Stimulated activated CD4-positive, alpha-beta T cell treated with anti-CD3 and anti-CD28 coated beads, Interleukin-1b, Interleukin-23, amount 100 ng/mL, for 48 hours (primary cell): ENCODE data around the gene HS3ST5.
"Not testable (repeated sequence)": the region's sequence is repeated elsewhere in the genome, so short reads cannot be mapped to it uniquely, and the experiment has no call there.

Experiments used
- DNase-seq: peaks from one replicate; pipeline ENCODE4 v3.0.0-alpha.2; 2020

The HS3ST5 gene

DNA sequence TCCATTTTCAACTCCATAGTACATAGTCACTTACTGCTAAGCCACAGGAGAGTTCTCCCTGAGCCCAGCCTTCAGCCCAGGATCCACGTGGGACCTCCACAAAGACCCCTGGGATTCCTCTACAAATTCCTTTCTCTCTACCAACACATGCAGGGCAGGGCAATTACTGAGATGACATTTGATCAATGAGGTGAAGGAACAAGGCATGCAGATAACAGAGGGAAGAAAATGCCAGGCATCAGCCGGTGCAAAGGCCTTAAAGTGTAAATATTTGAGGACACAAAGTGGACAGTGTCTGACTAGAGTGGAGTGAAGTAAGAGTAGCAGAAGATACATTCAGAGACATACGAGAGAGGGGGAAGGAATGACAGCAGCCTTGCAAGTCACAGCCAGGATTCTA lies 70.2 kb downstream of the HS3ST5 start:
- no peak for DNase-seq

DNA sequence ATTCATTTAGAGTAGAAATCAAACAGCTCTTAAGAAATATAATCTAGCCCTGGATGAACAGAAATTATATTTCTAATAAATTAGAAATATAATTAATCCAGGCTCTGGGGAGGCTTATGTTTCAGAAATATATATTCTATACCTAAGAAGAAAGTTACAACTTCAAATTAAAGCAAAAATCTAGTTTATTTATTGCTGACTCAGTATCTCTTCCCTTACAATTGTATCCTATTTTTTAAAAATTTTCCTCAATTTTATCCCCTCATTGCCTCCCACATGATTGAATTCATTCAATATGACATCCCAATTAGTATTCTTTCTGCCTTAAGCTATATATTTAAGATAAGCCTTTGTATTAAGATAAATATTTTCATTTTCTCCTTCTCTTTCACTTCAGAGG lies 71.4 kb downstream of the HS3ST5 start:
- no peak for DNase-seq

DNA sequence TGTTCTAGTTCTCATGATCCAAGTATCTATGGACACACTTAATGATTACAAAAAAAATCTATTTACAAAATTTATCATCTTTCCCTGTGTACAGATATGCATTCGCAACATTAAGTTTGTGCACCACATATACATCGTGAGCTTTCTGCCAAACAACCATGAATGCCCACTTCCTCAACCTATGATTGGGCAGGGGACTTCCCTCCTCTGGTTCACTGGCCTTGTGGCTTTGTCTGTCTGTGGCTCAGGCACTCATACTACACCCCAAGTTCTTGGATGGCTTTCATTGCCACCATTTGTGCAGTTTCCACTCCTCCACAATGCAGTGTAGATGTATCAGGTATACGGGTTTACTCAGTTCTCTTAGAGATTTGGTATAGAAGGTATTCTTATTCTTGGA lies 74.9 kb downstream of the HS3ST5 start:
- no peak for DNase-seq

DNA sequence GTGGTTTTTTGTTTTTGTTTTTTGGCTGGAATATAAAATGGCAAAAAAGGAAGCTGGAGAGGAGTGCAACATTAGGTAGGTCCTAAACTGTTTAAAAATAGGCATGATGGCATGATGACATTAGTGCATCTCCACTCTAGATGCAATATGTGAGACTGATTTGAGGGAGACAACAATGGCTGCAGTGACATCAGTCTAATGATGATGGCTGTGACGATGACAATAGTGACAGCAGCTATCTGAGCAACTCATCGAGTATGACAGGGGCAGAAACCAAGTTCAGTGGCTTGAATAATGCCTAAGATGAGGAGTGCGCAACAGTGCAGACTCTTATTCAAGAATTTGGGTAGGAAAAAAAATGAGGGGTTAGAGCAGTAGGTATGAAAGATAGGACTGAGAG lies 82.0 kb downstream of the HS3ST5 start:
- DNase-seq = no peak

DNA sequence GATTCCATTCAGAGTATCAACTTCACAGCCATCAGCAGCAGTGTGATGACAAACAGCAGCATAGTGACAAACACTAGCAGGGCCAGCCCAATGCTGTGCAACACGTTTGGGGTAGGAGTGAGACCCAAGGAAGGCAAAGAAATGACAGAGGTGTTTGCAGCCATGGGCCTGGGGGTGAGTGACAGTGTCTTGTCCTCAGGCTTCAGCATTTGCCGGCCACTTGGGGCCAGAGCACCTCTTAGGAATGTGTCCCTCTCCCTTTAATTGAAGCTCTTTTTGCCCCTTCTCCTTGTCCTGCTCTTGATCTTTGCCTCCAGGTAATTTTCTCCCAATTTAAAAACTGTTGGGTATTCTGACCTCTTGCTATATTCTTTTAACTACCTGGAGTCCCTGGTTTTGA lies 84.4 kb downstream of the HS3ST5 start:
- DNase-seq = no peak

DNA sequence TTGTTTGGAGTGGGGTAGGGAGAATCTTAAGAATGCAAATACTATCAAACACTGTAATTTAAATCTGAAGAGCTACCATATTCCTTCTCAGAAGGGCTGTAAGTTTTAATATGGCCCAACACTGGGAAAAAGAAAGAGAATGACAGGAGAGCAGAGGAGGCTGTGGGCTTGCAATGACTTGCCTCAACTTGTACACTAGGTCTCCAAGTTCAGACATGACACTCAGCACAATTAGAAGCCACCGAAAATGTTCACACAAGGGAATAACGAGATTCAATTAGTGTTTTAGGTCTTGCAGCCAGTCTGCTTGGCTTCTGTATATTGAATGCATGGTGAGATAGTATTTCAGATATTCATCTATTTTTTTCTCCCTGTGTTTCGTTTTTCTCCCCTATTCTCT lies 89.4 kb downstream of the HS3ST5 start:
- no peak for DNase-seq

DNA sequence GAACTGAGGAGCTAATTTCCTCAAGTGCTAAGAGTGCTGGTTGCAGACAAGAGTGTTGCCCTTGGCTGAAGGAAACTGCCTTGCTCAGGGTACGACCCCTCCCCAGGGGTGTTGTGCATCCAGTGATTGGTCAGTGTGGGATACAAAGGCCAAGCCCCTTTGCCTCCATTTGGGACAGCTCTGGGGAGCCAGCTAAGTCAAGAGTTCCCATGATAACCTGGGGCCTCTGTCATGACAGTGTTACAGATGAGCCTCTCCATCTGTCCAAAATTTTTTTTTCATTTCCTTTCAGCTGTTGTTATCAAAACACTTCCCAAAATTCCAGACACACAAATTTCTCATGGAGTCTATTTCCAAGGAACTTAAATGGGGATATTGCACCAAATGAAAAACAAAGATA lies 93.3 kb downstream of the HS3ST5 start:
- DNase-seq = no peak

DNA sequence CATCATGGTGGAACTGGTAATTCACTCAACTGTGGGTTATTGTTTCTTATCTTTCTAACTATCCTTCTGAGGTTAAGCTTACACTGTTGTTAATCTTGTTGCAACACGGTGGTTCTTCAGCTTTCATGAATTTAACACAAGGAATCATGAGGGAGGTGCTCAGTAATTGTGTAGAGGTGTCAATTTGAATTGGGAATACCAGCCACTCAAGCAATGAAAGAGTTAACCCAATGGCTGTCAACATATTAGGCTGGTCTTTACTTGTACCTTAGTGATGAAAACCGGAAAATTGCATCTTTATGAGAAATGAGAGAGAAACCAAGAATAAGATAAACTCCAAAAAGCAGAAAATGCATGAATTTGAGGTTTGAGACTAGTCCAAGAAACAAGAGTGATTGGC lies 95.7 kb downstream of the HS3ST5 start:
- no peak for DNase-seq

DNA sequence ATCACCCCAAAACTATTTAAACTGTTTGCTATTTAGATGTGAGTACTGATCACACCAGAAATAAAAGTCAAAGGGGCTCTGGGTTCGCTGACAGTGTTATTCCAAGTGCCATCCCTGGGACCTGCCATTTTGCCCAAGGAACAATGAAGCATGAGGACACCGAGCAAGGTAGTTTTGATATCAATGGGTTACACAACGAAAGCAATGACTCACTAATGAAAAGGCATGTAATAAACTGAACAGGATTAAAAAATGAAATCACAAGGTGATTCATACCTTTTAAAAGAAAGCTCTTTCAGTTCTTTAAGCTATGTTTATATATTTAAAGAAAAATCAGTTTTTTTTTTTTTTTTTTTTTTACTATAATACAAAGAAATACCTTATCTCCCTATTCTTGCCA lies 102.0 kb downstream of the HS3ST5 start:
- no peak for DNase-seq

DNA sequence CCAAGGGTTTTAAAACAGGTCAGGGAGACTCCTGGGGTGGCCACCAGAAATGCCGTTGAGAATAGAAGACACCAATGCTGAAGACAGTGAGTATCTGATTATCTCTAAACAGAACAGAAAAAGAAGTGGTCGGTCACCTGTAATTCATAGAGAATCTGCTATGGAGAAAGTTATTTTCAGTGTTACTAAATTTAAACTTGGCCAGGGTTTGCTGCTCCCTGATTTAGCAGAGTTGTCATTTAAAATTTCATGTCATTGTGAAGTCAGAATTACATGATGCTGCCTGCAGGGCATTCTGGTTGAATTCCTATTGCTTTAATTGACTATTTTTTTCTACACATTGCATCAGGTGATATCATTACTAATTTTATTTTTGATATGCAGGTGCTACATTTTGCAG lies 114.1 kb downstream of the HS3ST5 start:
- DNase-seq = no peak

DNA sequence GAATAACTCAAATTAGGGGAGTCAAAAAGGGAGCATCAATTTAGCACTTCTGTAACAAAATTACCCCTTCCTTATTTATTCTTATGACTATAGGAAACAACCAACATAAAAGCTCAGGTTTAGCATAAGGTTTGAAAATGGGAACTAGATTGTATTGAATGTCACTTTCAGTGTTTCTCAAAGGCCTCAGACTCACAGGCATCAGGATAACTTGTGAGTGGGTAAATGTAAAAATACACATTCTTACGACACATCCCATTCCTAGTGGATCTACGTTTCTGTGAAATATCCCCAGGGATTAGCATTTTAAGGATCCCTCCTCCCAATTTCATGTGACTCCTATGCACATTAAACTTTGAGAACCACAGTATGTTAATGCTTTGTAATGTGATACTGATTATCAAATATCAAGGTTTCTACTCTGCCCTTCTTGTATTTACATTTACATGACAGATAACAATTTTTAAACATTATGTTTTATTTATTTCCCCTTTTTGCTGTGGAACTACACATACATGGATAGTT lies 114.8 kb downstream of the HS3ST5 start:
- no peak for DNase-seq

DNA sequence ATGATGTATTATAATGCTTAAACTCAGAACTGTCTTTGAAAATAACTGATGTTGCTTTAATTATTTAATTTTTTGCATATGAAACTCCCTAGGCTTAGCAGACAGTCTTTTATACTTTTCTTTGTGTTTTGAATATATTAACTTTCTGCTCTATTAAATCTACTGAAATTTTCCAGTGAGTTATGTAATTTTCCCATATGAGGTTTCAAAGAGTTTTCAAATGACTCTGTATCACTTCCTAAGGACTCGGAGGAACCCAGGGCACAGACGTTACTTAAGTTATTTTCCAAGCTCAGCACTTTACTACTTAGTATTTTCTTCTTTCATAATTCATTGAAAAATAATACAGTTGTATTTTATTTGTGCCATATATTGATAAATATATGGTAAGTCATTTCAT lies 122.6 kb downstream of the HS3ST5 start:
- DNase-seq = no peak

DNA sequence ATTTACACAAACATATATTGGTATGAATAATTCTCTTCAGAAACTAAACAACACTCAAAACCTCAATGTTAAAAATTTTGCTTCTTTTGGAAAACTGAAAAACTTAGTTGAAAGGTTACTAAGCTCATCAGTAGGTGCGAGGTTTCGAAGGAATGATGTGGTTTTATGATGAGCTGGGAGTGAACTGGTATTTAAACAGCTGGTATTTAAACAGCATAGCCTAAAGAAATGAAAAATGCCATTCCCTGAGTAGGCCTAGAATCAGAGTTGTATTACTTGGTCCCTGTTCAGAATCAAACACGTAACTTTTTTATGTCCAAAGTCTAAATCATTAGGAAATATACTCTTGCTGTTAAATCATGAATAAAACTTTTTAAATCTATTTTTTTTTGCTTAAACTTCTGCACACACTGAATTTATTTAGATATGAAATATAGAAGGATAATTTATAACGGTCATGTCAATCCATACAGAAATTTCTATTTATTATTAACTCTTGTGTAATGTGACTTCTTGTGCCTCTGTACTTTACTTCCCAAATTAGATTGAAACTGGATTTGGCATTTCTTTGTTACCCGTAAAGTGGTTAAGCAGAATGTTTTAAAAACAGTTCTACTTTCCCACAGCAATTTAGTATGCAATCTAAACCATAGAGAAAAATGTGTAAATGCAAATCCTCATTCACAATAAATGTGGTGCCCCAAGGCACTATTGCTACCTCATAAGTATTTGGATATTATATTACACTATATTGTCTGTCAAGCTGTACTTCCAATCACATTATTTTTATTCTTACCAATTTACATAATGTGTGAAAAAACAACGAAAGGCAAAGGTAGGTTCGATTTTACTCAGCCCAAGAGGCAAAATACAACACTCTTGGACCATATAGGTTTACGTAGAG lies 124.1 kb downstream of the HS3ST5 start:
- DNase-seq = no peak

DNA sequence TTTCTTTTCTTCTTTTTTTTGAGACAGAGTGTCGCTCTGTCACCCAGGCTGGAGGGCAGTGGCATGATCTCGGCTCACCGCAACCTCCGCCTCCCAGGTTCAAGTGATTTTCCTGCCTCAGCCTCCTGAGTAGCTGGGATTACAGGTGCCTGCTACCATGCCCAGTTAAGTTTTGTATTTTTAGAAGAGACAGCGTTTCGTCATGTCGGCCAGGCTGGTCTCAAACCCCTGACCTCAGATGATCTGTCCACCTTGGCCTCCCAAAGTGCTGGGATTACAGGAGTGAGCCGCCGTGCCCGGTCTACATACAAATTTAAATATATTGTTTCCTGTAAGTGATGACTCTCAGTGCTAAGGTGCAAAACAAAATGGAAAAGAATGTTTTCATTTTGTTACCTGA lies 124.8 kb downstream of the HS3ST5 start:
- not testable (repeated sequence) for DNase-seq

DNA sequence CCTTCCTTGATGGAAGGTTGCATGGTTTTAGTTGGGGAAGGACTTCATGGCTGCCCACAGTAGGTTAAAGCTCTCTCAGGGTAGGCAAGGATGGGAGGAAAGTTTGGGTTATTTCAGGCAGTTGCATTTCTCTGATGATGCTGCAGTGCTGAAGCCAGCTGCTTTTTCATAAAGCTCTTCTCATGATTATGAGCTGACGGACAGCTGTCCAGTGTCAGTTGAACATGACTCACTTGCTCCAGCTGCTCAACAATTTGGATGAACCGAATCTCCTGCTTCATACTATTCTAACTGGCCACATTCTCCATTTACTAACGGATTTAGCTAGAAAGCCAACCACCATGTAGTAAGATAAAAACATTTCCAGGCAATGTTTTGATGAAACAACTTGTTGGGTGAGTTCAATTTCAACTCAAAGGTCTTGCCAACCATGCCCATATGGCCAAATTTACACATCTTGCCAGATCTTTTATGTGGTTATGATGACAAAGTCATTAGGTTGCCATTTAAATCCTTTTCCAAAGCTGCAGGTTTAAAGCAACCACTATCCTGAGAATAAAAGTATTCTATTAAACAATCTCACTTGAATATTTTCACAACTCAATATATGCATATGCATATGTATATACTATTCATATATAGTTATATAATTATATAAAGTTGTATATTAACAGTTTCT lies 125.9 kb downstream of the HS3ST5 start:
- DNase-seq = no peak

DNA sequence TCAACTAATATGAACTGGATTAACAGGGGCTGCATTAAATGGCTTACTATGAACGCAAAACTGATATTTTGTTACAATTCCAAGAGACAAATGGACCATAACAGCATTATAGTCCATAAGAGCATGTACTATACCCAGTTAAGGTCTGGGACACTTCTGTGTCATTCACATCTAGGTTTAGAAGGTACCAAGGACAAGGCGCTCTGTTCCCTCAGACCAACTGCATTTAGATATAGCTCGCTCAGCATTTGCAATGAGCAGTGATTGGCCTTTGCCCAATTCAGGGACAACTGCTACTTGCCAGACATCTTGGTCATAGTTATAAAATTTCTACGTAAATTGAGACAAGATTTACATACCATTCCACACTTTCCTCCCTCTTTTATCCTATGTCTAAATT lies 132.4 kb downstream of the HS3ST5 start:
- DNase-seq = no peak

DNA sequence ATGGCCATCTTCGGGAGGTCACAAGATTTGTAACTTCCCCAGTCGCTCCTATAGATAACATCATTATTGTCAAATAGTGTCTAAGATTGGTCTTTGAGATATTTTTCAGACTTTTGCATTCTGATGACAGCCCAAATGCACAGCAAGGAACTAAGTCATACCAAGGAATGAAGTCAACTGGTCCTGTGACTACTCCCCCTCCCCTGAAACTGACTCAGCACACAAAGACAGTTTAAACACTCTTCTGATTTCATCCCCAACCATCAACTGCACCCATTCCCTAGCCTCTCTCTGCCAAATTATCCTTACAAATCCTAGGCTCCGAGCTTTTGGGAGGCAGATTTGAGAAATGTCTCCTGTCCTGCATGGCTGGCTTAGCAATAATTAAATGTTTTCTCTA lies 139.4 kb downstream of the HS3ST5 start:
- DNase-seq = no peak

DNA sequence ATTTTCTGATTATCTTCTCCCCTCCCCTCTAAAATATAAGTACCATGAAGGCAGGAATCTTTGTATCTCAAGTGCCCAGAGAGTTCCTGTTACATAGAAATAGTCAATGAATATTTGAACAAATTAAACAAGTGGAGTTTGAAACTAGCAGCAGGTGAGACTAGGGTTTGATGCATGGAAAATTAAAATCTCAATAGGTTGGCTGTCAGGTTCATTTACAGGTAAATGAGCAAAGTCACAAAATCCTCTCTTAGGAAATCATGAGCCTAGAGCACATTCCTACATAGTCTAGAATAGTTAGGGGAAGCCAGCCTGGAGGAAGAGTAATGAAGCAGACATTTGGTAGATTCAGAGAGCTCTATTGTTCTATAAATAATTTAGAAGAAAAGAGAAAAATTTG lies 140.4 kb downstream of the HS3ST5 start:
- DNase-seq = no peak

DNA sequence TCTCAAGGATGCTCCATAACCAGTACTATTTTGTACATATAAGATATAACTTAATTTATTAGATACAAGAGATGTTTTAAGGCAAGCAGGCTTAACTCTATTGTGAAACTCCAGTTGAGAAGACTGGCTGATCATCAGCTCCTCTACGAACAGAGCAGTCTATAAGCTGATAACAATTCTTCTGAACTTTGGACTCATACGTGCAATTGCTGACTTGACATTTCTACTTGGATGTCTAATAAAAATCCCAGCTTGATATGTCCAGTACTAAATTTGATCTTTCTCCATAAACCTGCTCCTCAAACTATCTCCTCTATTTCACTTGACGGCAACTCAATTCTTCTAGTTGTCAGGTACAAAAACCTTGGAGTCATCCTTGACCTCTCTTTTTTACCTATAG lies 141.9 kb downstream of the HS3ST5 start:
- no peak for DNase-seq

DNA sequence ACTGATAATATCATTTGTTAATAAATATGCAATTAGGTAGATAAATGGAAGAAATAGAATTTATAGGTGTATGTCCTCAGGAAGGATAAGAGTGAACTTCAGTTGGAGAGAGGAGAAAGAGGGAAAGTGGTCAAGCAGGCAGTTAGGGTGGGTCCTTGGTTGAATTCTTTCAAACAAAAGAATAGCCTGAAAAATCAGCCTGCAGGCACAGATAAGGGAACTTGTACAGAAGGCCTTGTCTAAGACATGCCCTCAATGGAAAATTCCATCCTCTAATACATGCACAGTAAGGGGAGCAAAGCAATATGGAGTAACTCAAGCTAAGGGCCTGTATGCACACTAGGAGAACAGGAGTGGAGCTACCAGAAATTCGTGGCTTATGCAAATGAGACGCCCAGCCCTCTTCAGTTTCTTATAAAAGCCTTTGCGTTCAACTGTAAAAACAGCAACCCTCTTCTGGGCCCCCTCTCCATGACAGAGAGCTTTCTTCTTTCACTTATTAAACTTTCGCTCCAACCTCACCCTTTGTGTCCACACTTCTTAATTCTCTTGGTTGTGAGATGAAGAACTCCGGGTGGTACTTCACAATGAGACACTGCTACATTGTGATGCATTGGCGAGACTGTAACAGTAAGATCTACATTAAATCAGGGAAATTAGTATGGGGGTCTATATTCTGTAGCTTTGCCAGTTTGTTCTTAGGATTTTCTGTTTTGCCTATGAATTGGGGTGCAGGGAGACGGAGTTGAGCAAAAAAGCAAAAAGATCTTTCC lies 147.0 kb downstream of the HS3ST5 start:
- no peak for DNase-seq

DNA sequence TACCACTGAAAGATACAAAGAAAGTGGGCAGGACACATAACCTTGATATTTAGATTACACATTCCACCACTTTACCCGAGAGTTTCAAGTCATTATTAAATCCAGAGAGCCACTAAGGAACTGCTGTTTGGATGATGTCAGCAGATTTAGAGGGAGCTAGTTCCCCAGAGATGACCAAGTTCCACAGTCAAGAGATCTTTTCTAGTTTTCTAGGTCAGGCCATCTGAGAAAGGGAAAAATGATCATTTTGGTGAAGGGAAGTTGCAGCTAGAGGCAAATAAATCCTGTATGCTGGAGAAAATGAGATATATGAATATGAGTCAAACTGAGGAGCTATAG lies 147.8 kb downstream of the HS3ST5 start:
- DNase-seq = no peak

DNA sequence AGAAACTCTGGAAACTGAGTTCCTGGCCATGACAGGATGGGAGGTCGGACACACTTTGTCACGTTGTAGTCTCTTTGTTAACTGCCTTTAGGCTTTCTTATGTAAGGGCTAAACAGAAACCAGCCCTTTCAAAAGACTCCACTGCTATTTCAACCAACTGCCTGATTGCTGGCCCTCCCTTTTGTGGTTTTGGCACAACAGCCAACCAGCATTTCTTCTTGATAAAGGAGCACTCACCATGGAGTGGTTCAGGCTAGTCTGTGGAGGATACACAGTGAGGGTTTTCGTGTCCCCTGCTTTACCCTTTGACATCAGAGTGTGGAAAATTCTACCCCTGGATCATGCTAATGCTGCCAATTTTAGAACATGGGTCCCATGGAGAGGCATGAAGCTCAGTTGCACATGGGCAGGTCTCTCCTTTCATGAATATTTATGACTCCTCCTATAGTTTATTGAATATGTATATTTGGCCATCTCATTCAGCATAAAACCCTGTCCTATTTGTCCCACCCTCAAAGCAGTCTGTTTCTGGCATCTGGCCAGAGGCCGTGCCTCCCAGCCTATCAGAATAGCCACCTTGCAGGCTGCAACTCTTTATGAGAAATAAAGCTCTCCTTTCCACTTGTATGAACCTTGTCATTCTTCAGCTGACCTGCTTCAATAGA lies 148.3 kb downstream of the HS3ST5 start:
- no peak for DNase-seq

DNA sequence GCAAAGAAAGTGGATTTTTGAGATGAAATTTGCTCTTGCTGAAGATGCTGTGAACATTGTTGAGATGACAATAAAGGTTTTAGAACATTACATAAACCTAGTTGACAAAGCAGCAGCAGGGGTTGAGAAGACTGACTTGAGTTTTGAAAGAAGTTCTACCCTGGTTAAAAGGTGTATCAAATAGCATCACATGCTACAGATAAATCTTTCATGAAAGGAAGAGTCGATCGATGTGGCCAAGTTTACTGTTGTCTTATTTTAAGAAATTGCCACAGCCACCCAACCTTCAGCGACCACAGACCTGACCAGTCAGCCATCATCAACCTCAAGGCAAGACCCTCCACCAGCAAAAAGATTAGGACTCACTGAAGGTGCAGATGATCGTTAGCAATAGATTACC lies 155.3 kb downstream of the HS3ST5 start:
- DNase-seq = no peak
